Prostate gland (tissue), 2 donors: Measurements from ENCODE around the gene GSS.

Experiments
- CTCF ChIP-seq, 4 experiments: fragments of 200-600 bp in 2 of 4; fragments of 450-650 bp in 2 of 4; sonication (generic) in 2 of 4; IDR thresholded peaks; 1 replicate in 3 of 4; 2 replicates in 1 of 4; pipeline ENCODE4 v1.5.1; 2016 to 2019; ENCODE audit warnings: antibody characterized with exemption in 4 of 4, mild to moderate bottlenecking in 2 of 4, moderate library complexity in 2 of 4
- POLR2AphosphoS5 ChIP-seq: sonication (generic); formaldehyde crosslinking; IDR thresholded peaks from one replicate; pipeline ENCODE4 v1.6.1; 2017; ENCODE audit warnings: antibody characterized with exemption

- TF ChIP-seq POLR2AphosphoS5 (no peak), CTCF (IDR thresholded peaks at IDR 0.05) (no peak)
These were observed 1.3 kb upstream of the GSS start for GRCh38 chr20:34956751-34957472.
